ENCODE measurements around the gene SEPTIN10.
"Not testable (repeated sequence)": the region's sequence is repeated elsewhere in the genome, so short reads cannot be mapped to it uniquely, and the experiment has no call there.

Gene SEPTIN10

GRCh38 chr2:109591206-109591605 lies 22.6 kb downstream of the SEPTIN10 start:
- no peak for DNase-seq (ENCODE audit: insufficient read length)
- FAIRE-seq, result no peak
- TF ChIP-seq POLR2AphosphoS5 (IDR thresholded peaks at IDR 0.05; ENCODE audit: low read depth, low read length), result no peak
- no peak for TF ChIP-seq TAF1 (IDR thresholded peaks at IDR 0.05; ENCODE audit: borderline replicate concordance, low read depth, low read length)
- TF ChIP-seq POLR2A (IDR thresholded peaks at IDR 0.05; ENCODE audit: low read depth, low read length), result no peak

DNA sequence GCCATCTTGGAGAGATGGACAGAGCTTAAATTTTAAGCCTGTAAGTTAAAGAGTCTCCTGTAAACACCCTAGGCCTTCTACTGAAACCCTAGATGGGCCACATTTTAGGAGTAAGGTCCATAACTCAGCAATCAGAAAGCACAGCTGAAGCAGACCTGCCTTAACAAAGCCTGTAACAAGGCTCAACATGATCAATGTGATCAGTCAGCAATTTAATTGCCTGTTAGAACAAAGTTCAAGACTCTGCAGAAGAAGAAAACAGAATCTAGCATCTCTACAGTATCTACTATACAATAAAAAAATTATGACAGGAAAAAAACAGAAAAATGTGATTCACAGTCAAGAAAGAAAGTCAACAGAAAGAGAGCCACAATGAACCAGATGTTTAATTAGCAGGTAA lies 27.1 kb downstream of the SEPTIN10 start:
- no peak for DNase-seq (ENCODE audit: insufficient read length)
- FAIRE-seq, result no peak
- TF ChIP-seq POLR2A (IDR thresholded peaks at IDR 0.05; ENCODE audit: low read depth, low read length) (no peak), POLR2AphosphoS5 (IDR thresholded peaks at IDR 0.05; ENCODE audit: low read depth, low read length) (no peak), TAF1 (IDR thresholded peaks at IDR 0.05; ENCODE audit: borderline replicate concordance, low read depth, low read length) (no peak)

DNA sequence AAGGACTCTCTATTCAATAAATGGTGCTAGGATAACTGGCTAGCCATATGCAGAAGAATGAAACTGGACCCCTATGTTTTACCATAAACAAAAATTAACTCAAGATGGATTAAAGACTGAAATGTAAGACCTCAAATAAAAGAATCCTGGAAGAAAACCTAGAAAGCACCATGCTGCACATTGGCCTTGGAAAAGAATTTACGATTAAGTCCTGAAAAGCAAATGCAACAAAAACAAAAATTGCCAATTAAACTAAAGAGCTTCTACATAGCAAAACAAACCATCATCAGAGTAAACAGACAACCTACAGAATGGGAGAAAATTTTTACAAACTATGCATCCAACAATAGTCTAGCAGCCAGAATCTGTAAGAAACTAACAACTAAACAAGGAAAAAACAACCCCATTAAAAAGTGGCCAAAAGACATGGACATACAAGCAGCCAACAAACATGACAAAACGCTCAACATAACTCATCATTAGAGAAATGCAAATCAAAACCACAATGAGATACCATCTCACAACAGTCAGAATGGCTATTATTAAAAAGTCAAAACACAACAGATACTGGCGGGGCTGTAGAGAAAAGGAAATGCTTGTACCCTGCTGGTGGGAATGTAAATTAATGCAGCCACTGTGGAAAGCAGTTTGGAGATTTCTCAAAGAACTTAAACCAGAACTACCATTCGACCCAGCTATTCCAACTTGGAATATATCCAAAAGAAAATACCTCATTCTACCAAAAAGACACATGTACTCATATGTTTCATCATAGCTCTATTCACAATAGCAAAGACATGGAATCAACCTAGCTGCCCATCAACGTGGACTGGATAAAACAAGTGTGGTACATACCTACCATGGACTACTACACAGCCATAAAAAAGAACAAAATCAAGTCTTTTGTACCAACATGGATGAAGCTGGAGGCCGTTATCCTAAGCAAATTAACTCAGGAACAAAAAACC lies 30.6 kb downstream of the SEPTIN10 start:
- no peak for DNase-seq (ENCODE audit: insufficient read length)
- TF ChIP-seq POLR2A (IDR thresholded peaks at IDR 0.05; ENCODE audit: low read depth, low read length) (no peak), POLR2AphosphoS5 (IDR thresholded peaks at IDR 0.05; ENCODE audit: low read depth, low read length) (no peak), TAF1 (IDR thresholded peaks at IDR 0.05; ENCODE audit: borderline replicate concordance, low read depth, low read length) (no peak)
- FAIRE-seq, result peak; percentile 78

DNA sequence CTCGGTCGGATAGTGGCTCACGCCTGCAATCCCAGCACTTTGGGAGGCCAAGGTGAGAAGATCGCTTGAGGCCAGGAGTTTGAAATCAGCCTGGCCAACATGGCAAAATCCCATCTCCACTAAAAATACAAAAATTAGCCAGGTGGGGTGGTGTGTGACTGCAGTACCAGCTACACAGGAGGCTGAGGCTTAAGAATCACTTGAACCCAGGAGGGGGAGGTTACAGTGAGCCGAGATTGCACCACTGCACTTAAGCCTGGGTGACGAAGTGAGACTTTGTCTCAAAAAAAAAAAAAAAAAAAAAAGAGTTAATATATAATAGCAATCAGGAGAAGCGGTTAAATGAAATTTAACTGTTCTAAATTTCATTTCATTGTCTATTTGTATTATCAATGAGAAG lies 36.1 kb downstream of the SEPTIN10 start:
- not testable (repeated sequence) for FAIRE-seq; DNase-seq (ENCODE audit: insufficient read length)

- no peak for TF ChIP-seq TAF1 (IDR thresholded peaks at IDR 0.05; ENCODE audit: borderline replicate concordance, low read depth, low read length)
- TF ChIP-seq POLR2A (IDR thresholded peaks at IDR 0.05; ENCODE audit: low read depth, low read length), result no peak
- no peak for TF ChIP-seq POLR2AphosphoS5 (IDR thresholded peaks at IDR 0.05; ENCODE audit: low read depth, low read length)
- FAIRE-seq, result no peak
Measured at GRCh38 chr2:109575373-109575772, 38.4 kb downstream of the SEPTIN10 start.

DNA sequence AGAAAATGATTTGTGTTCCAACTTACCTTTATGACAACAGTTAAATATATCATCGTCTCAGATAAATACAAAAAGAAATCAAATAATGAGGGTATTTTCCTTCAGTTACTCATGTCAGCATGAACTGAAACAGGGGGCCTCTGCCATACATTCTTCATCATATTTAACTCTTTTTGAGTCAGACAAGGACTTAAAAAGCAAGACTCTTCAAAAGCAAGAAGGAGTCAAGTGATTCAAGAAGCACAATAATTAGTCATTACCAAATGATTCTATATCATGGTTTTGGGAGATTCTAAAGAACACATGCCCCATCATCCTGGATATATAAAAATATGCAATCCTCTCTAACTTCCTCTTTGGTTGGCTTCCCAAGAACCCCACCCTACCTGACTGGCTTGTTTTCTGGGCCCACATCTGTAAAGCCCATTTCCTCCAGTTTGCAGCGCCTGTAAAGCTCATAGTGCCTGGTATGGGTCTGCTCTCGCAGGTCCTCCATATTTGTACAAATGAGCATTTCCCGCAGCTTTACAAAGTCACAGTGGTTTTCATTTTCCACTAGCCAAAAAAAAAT lies 49.7 kb downstream of the SEPTIN10 start:
- TF ChIP-seq POLR2AphosphoS5 (IDR thresholded peaks at IDR 0.05; ENCODE audit: low read depth, low read length), result no peak
- DNase-seq (ENCODE audit: insufficient read length) (no peak), FAIRE-seq (no peak)

More at GRCh38 chr2:109575373-109575772, 38.4 kb downstream of the SEPTIN10 start:
- no peak for DNase-seq (ENCODE audit: insufficient read length)

- DNase-seq (ENCODE audit: insufficient read length) (no peak), FAIRE-seq (no peak)
- no peak for TF ChIP-seq TAF1 (IDR thresholded peaks at IDR 0.05; ENCODE audit: borderline replicate concordance, low read depth, low read length)
- TF ChIP-seq POLR2A (IDR thresholded peaks at IDR 0.05; ENCODE audit: low read depth, low read length), result no peak
- no peak for TF ChIP-seq POLR2AphosphoS5 (IDR thresholded peaks at IDR 0.05; ENCODE audit: low read depth, low read length)
Measured at GRCh38 chr2:109563288-109563687, 50.5 kb downstream of the SEPTIN10 start.

DNA sequence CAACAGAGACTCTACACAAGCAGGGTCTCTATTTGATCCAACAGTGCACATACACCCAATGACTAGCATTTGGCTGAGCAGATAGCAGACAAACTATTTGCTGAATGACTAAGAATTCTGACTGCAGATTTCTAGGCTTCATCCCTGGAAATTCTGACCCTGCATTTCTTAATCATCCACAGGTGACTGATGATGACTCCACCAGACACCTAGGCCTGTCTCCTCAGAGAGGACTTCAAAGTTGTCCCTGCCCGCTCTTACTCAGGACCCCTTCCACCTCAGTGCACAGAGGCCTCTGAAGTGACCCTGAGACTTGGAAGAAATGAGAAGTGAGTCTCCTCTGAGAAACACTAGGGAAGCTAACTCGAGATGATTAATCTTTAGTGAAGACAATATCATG lies 51.3 kb downstream of the SEPTIN10 start:
- DNase-seq (ENCODE audit: insufficient read length), result no peak

GRCh38 chr2:109560265-109560664 lies 53.5 kb downstream of the SEPTIN10 start:
- FAIRE-seq (no peak), DNase-seq (ENCODE audit: insufficient read length) (no peak)
- TF ChIP-seq POLR2A (IDR thresholded peaks at IDR 0.05; ENCODE audit: low read depth, low read length) (no peak), TAF1 (IDR thresholded peaks at IDR 0.05; ENCODE audit: borderline replicate concordance, low read depth, low read length) (no peak), POLR2AphosphoS5 (IDR thresholded peaks at IDR 0.05; ENCODE audit: low read depth, low read length) (no peak)

More for the DNA sequence above, 51.3 kb downstream of the SEPTIN10 start:
- TF ChIP-seq POLR2A (IDR thresholded peaks at IDR 0.05; ENCODE audit: low read depth, low read length) (no peak), POLR2AphosphoS5 (IDR thresholded peaks at IDR 0.05; ENCODE audit: low read depth, low read length) (no peak), TAF1 (IDR thresholded peaks at IDR 0.05; ENCODE audit: borderline replicate concordance, low read depth, low read length) (no peak)
- FAIRE-seq, result no peak

- FAIRE-seq (no peak), DNase-seq (ENCODE audit: insufficient read length) (no peak)
Measured at GRCh38 chr2:109558076-109558882, 55.5 kb downstream of the SEPTIN10 start.

GRCh38 chr2:109557309-109557708 lies 56.5 kb downstream of the SEPTIN10 start:
- FAIRE-seq, result no peak
- DNase-seq (ENCODE audit: insufficient read length), result no peak
- TF ChIP-seq TAF1 (IDR thresholded peaks at IDR 0.05; ENCODE audit: borderline replicate concordance, low read depth, low read length), result no peak
- no peak for TF ChIP-seq POLR2AphosphoS5 (IDR thresholded peaks at IDR 0.05; ENCODE audit: low read depth, low read length)
- TF ChIP-seq POLR2A (IDR thresholded peaks at IDR 0.05; ENCODE audit: low read depth, low read length), result no peak

More at GRCh38 chr2:109558076-109558882, 55.5 kb downstream of the SEPTIN10 start:
- TF ChIP-seq TAF1 (IDR thresholded peaks at IDR 0.05; ENCODE audit: borderline replicate concordance, low read depth, low read length) (no peak), POLR2AphosphoS5 (IDR thresholded peaks at IDR 0.05; ENCODE audit: low read depth, low read length) (no peak), POLR2A (IDR thresholded peaks at IDR 0.05; ENCODE audit: low read depth, low read length) (no peak)
